Brain microvascular endothelial cell (primary cell): ENCODE results near the gene ESRRB.

Experiments used
- DNase-seq: peaks from one replicate; pipeline ENCODE4 v3.0.0-alpha.2; 2020
- H3K27ac ChIP-seq: fragments of 250-450 bp; sonication (Bioruptor Pico); 2 replicates; pipeline ENCODE4 v1.5.1; 2020; ENCODE audit warnings: mild to moderate bottlenecking, moderate library complexity
- H3K27me3 ChIP-seq: fragments of 250-450 bp; sonication (Bioruptor Pico); replicated peaks from 2 replicates; pipeline ENCODE4 v1.5.1; 2020; ENCODE audit warnings: mild to moderate bottlenecking
- H3K36me3 ChIP-seq: fragments of 250-450 bp; sonication (Bioruptor Pico); replicated peaks from 2 replicates; pipeline ENCODE4 v1.5.1; 2020; ENCODE audit warnings: mild to moderate bottlenecking
- H3K4me3 ChIP-seq: 2 replicates; pipeline ENCODE4 v1.5.1; 2011; ENCODE audit warnings: low read depth, mild to moderate bottlenecking, control low read depth, low read length, moderate library complexity
- CTCF ChIP-seq: IDR thresholded peaks from 2 replicates; pipeline ENCODE4 v1.5.1; 2011; ENCODE audit warnings: low read depth, mild to moderate bottlenecking, moderate library complexity, low read length, control low read depth, inconsistent platforms; ENCODE audit errors: missing control alignments
- in situ Hi-C: cut with HindIII; loops from 2 replicates; pipeline ENCODE4 v1.10.0; 2017; ENCODE audit warnings: low sequenced_read_pairs, low pct_ligation_motif_present

ESRRB gene

DNA sequence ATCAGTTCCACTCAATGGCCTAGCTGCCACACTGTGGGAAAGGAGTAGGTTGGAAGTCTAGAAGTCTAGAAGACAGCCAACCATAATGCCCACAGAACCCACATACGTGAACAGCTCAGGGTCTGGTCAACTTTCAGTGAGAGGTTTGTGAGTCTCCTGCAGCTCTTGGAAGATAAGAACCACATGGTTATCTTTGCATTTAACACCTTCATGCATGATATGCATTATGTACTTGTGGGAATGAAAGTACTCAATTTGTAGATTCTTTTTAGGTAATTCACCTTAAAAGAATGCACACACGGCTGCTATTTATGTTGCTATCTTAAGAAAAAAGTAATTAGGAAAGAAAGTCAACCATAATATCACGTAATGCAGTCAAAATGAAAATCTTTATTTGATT is 126.7 kb downstream of the ESRRB start:
- no peak for DNase-seq
- in situ Hi-C loops, result no loop called here
- Histone ChIP-seq H3K4me3 (no peak overlapping the region), H3K27me3 (no peaks in the 10 kb centered on the region), H3K36me3 (no peaks in the 10 kb centered on the region), H3K27ac (no peak overlapping the region)
- TF ChIP-seq CTCF, result no peak

- TF ChIP-seq CTCF, result no peak
- DNase-seq, result no peak
- H3K27me3 ChIP-seq, result no peaks in the 10 kb centered on the region
- in situ Hi-C loops, result no loop called here
- H3K27ac ChIP-seq, result no peak overlapping the region
- H3K4me3 ChIP-seq, result no peak overlapping the region
- H3K36me3 ChIP-seq, result no peaks in the 10 kb centered on the region
These were observed 133.4 kb downstream of the ESRRB start for GRCh38 chr14:76509311-76509710.

- Histone ChIP-seq H3K27me3 (no peaks in the 10 kb centered on the region), H3K27ac (no peak overlapping the region), H3K36me3 (no peaks in the 10 kb centered on the region), H3K4me3 (no peak overlapping the region)
- TF ChIP-seq CTCF, result no peak
- no peak for DNase-seq
- in situ Hi-C loops, result no loop called here
These were observed 134.2 kb downstream of the ESRRB start for GRCh38 chr14:76510181-76510580.

- no peak for DNase-seq
These were observed 138.5 kb downstream of the ESRRB start for GRCh38 chr14:76514213-76514998.

GRCh38 chr14:76516884-76517283 is 140.9 kb downstream of the ESRRB start:
- DNase-seq, result no peak
- no peaks in the 10 kb centered on the region for H3K36me3 ChIP-seq
- H3K27ac ChIP-seq, result no peak overlapping the region
- in situ Hi-C loops, result no loop called here
- no peak overlapping the region for H3K4me3 ChIP-seq
- no peak for TF ChIP-seq CTCF
- no peaks in the 10 kb centered on the region for H3K27me3 ChIP-seq

More at GRCh38 chr14:76514213-76514998, 138.5 kb downstream of the ESRRB start:
- H3K36me3 ChIP-seq, result no peaks in the 10 kb centered on the region
- in situ Hi-C loops, result no loop called here
- no peak for TF ChIP-seq CTCF
- no peak overlapping the region for H3K4me3 ChIP-seq
- no peaks in the 10 kb centered on the region for H3K27me3 ChIP-seq
- H3K27ac ChIP-seq, result no peak overlapping the region

- H3K27me3 ChIP-seq, result no peaks in the 10 kb centered on the region
- TF ChIP-seq CTCF, result no peak
- DNase-seq, result no peak
- H3K27ac ChIP-seq, result no peak overlapping the region
- no peaks in the 10 kb centered on the region for H3K36me3 ChIP-seq
- in situ Hi-C loops, result no loop called here
- no peak overlapping the region for H3K4me3 ChIP-seq
These were observed 142.4 kb downstream of the ESRRB start for GRCh38 chr14:76518366-76518765.
